Gastrocnemius medialis (tissue), 4 donors: Measurements from ENCODE around the gene TCAP.

ENCODE experiments used
- CTCF ChIP-seq, 5 experiments: fragments of 450-650 bp in 3 of 5; fragments of 200-600 bp in 2 of 5; sonication (generic) in 2 of 5; IDR thresholded peaks in 4 of 5; conservative IDR thresholded peaks in 1 of 5; 1 replicate in 4 of 5; 2 replicates in 1 of 5; pipeline ENCODE4 v1.5.1; 2016 to 2019; ENCODE audit warnings: antibody characterized with exemption in 5 of 5, mild to moderate bottlenecking in 3 of 5, moderate library complexity in 3 of 5
- POLR2A ChIP-seq, 2 donors: fragments of 450-650 bp; IDR thresholded peaks; one replicate each; pipeline ENCODE4 v1.6.1; 2017; ENCODE audit warnings: antibody characterized with exemption in 2 of 2, mild to moderate bottlenecking in 2 of 2, moderate library complexity in 2 of 2

DNA sequence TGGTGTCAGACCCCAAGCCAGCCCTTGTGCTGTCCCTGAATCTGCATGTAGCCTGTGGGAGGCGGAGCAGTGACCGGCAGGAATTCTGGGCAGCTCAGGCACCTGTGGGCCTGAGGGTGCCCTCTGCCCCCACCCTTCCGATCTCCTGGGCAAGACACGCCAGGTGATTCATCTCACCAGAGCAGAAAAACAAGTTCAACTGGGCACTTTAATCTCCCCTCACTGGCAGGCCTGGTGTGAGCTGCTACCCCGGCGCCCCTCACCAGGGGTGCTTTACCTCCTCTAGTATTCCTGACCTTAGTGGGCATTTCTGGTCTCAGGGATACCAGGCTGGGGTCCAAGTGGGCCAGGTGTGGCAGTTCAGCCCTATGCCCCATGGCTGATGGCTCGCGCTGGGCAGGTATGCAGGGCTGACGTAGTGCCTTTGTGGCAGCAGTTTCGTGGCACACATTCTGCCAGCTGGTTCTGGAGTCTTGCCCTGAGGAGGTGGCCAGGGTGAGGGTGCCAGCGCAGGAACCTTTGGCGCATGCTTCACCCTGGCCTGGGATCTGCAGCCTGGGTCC is 40.7 kb downstream of the TCAP start:
- TF ChIP-seq CTCF (IDR thresholded peaks at IDR 0.05 in 4 of 5, conservative IDR thresholded peaks at IDR 0.05 in 1 of 5), result no peak
- no peak for TF ChIP-seq POLR2A (IDR thresholded peaks at IDR 0.05)
